Spleen (tissue), 7 donors: ENCODE results near the gene DIP2C.

Source experiments
- CTCF ChIP-seq, 11 experiments: fragments of 200-600 bp in 7 of 11; fragments of 450-650 bp in 4 of 11; sonication (generic) in 4 of 11; IDR thresholded peaks in 8 of 11; conservative IDR thresholded peaks in 3 of 11; 1 replicate in 7 of 11; 2 replicates in 4 of 11; pipeline versions ENCODE4 v1.4.0 to v1.8.0; 2016 to 2021; ENCODE audit warnings: antibody characterized with exemption in 11 of 11, inconsistent platforms in 4 of 11, mild to moderate bottlenecking in 1 of 11
- POLR2A ChIP-seq, 3 donors: fragments of 450-650 bp; IDR thresholded peaks; one replicate each; pipeline ENCODE4 v1.5.1; 2017; ENCODE audit warnings: antibody characterized with exemption in 3 of 3, mild to moderate bottlenecking in 1 of 3
- POLR2AphosphoS5 ChIP-seq, 3 donors: sonication (generic); formaldehyde crosslinking; IDR thresholded peaks; one replicate each; pipeline ENCODE4 v1.5.1; 2017; ENCODE audit warnings: antibody characterized with exemption in 3 of 3
- donor health status: DM: no; HTN: no; CAD: no; lungs with moderate emphysema.
- donor health status: DM: no; HTN: no; CAD: no.
- donor health status: DM: no; HTN: no; CAD: no.

GRCh38 chr10:722281-723060, 33.0 kb upstream of the DIP2C start:
- TF ChIP-seq CTCF (IDR thresholded peaks at IDR 0.05 in 8 of 11, conservative IDR thresholded peaks at IDR 0.05 in 3 of 11) (no peak), POLR2A (IDR thresholded peaks at IDR 0.05) (no peak), POLR2AphosphoS5 (IDR thresholded peaks at IDR 0.05) (no peak)
